Measurements from ENCODE around the gene HEXIM2. TPM values are rescaled to one million over a fixed set of nuclear protein-coding genes. Genes with fewer than 3 reads are reported as not detected.
"Not testable (repeated sequence)": the region's sequence is repeated elsewhere in the genome, so short reads cannot be mapped to it uniquely, and the experiment has no call there.

HEXIM2 gene
- total RNA-seq, 2 donors from 2014 or later = 7.1 to 27.0 TPM

DNA sequence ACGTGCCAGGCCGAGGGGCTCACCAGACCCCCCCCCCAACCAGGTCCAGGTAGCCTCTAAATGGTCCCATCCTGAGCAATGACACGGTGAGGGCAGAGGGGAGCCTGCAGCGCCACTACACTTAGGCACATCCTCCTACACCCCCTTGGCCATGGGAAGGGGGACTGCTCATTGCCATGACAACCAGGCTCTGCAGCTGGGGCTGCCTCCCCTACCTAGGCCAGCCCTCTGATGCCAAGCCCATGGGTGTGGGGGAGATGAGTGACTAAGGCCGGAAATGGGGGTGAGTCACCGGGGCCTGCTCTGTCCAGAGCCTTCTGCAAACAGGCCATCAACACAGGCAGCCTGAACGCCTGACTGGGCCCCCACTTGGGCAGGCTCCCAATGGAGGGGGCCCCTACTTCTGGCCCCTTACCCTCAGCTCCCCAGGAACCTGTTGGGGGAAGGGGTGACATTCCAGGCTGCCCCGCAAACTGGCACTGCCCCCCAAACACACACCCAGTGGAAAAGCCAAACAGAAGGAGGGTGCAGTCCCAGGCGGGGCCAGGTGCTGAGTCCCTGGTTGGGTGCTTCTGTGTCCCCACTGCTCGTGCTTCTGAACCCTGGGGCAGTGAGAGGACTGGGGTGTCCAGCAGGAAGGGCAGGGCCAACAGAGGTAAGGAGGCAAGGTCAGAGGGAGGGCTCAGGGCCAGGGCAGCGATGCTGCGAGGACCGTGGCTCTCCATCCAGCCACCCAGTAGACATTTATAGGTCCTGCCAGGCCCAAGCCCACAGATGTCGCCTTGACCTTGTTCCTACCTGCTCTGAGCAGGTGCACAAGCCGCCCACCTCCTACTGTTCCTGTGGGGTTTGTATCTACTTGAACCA lies 37.5 kb upstream of the HEXIM2 start:
- WGBS = 67% methylated on average over 14 of the region's 15 CpGs
- intact Hi-C loops (cut with DNase I) = no loop called here
- H3K4me3 ChIP-seq = no peak overlapping the region
- no peaks in the 10 kb centered on the region for H3K36me3 ChIP-seq
- DNase-seq (ENCODE audit: low spot score) = no peak
- TF ChIP-seq POLR2AphosphoS5 (IDR thresholded peaks at IDR 0.05) = no peak
- TF ChIP-seq, protein P1, sequence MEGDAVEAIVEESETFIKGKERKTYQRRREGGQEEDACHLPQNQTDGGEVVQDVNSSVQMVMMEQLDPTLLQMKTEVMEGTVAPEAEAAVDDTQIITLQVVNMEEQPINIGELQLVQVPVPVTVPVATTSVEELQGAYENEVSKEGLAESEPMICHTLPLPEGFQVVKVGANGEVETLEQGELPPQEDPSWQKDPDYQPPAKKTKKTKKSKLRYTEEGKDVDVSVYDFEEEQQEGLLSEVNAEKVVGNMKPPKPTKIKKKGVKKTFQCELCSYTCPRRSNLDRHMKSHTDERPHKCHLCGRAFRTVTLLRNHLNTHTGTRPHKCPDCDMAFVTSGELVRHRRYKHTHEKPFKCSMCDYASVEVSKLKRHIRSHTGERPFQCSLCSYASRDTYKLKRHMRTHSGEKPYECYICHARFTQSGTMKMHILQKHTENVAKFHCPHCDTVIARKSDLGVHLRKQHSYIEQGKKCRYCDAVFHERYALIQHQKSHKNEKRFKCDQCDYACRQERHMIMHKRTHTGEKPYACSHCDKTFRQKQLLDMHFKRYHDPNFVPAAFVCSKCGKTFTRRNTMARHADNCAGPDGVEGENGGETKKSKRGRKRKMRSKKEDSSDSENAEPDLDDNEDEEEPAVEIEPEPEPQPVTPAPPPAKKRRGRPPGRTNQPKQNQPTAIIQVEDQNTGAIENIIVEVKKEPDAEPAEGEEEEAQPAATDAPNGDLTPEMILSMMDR (IDR thresholded peaks at IDR 0.05) = no peak
- TF ChIP-seq POLR2A (IDR thresholded peaks at IDR 0.05) = peak; percentile 38
- no peaks in the 10 kb centered on the region for H3K9me3 ChIP-seq
- H3K4me1 ChIP-seq (replicated peaks) = peaks cover 5% of the 10 kb centered on the region
- no peaks in the 10 kb centered on the region for H3K27me3 ChIP-seq (replicated peaks; ENCODE audit: insufficient read depth)
- H3K27ac ChIP-seq = no peak overlapping the region

DNA sequence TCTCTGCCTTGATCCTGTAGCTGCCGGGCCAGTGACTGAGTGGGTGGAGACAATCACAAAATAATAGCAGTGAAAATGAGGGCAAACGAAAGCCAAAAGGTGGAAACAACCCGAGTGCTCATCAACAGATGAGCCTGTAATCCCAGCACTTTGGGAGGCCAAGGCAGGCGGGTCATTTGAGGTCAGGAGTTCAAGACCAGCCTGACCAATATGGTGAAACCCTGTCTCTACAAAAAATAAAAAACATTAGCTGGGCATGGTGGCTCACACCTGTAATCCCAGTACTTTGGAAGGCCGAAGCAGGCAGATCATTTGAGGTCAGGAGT lies 36.9 kb upstream of the HEXIM2 start:
- H3K36me3 ChIP-seq; DNase-seq (ENCODE audit: low spot score); H3K27me3 ChIP-seq (replicated peaks; ENCODE audit: insufficient read depth); H3K4me3 ChIP-seq; intact Hi-C loops (cut with DNase I); H3K4me1 ChIP-seq (replicated peaks); H3K27ac ChIP-seq; H3K9me3 ChIP-seq: not testable (repeated sequence)
- 52% methylated on average over 5 of the region's 5 CpGs for WGBS

DNA sequence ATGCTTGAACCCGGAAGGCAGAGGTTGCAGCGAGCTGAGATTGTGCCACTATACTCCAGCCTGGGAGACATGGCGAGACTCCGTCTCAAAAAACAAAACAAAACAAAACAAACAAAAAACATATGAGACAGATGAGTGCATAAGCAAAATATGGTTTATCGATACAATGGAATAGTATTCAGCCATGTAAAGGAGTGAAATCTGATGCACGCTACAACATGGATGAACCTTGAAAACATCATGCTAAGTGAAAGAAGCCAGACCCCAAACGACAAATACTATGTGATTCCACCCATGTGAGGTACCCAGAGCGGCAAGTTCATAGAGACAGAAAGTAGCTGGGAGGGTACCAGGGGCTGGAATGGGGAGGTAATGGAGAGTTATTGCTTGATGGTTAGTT lies 36.2 kb upstream of the HEXIM2 start:
- H3K36me3 ChIP-seq = no peaks in the 10 kb centered on the region
- intact Hi-C loops (cut with DNase I) = no loop called here
- no peak for TF ChIP-seq POLR2A (IDR thresholded peaks at IDR 0.05)
- TF ChIP-seq, protein P1 (IDR thresholded peaks at IDR 0.05) = no peak
- no peak for TF ChIP-seq POLR2AphosphoS5 (IDR thresholded peaks at IDR 0.05)
- H3K9me3 ChIP-seq = no peaks in the 10 kb centered on the region
- no peak overlapping the region for H3K27ac ChIP-seq
- H3K4me3 ChIP-seq = no peak overlapping the region
- DNase-seq (ENCODE audit: low spot score) = no peak
- peaks cover 5% of the 10 kb centered on the region for H3K4me1 ChIP-seq (replicated peaks)
- 97% methylated on average over 8 of the region's 8 CpGs for WGBS
- H3K27me3 ChIP-seq (replicated peaks; ENCODE audit: insufficient read depth) = no peaks in the 10 kb centered on the region

DNA sequence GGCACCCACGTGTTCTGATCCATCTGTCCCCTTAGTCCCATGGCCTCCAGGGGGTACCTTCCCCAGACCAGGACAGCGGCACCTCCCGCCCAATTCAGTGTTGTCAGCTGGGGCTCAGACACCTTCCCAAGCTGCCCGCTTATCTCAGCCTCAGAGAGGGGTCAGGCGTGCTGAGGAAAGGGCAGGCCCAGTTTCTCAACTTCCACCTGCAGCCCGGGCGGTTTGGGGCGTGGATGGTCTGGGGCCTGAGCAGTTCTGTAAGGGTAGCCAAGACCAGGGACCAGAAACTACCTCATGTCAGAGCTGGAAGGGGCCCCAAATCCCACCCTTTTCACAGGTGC lies 34.5 kb upstream of the HEXIM2 start:
- no peak overlapping the region for H3K4me3 ChIP-seq
- WGBS = 81% methylated on average over 8 of the region's 8 CpGs
- H3K27me3 ChIP-seq (replicated peaks; ENCODE audit: insufficient read depth) = no peaks in the 10 kb centered on the region
- peaks cover 5% of the 10 kb centered on the region for H3K4me1 ChIP-seq (replicated peaks)
- H3K27ac ChIP-seq = peak overlapping the region; percentile 75 to 82
- no peaks in the 10 kb centered on the region for H3K36me3 ChIP-seq
- TF ChIP-seq POLR2A (IDR thresholded peaks at IDR 0.05) (no peak), POLR2AphosphoS5 (IDR thresholded peaks at IDR 0.05) (no peak)
- TF ChIP-seq, protein P1 (IDR thresholded peaks at IDR 0.05) = no peak
- intact Hi-C loops (cut with DNase I) = no loop called here
- DNase-seq (ENCODE audit: low spot score) = no peak
- H3K9me3 ChIP-seq = no peaks in the 10 kb centered on the region

DNA sequence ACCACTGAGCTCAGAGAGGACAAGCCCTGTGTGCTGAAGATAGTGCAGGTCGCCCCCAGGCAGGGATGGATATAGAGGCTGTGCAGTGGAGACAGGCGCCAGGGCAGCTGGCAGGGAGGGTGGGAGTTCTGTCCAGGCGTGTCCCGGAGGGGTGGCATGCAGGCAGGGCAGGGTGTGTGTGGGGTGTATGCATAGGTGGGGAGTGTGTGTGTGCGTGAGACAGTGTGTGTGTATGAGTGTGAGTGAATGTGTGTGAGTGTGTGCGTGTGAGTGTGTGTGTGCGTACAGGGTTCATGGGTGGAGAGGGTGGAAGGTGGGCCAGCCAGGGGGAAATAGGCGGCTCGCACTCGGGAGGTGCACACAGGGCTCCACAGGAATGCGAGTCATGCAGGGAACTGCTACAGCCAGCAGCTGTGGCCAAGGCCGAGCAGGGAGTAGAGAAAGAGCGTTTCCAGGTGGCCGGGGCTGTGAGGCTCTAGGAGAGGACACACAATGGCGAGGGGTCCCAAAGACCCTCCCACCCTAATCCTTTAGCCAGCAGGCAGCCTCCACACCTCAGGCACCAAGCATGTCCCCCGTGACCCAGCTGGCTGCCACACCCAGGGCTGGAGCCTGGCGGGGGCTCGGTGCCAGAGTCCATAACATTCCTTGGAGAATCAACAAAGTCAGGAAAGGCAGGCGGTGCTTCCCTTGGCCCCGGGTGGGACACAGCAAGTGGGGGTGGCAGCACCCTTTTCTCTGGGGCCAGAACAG lies 34.0 kb upstream of the HEXIM2 start:
- intact Hi-C loops (cut with DNase I) = no loop called here
- no peak overlapping the region for H3K4me3 ChIP-seq
- peak; percentile 60 for DNase-seq (ENCODE audit: low spot score)
- H3K27ac ChIP-seq = peak overlapping the region; percentile 75 to 82
- TF ChIP-seq, protein P1 (IDR thresholded peaks at IDR 0.05) = no peak
- TF ChIP-seq POLR2AphosphoS5 (IDR thresholded peaks at IDR 0.05) (peak; percentile 60), POLR2A (IDR thresholded peaks at IDR 0.05) (no peak)
- no peaks in the 10 kb centered on the region for H3K27me3 ChIP-seq (replicated peaks; ENCODE audit: insufficient read depth)
- WGBS = 14% methylated on average over 20 of the region's 20 CpGs
- H3K9me3 ChIP-seq = no peaks in the 10 kb centered on the region
- H3K4me1 ChIP-seq (replicated peaks) = peaks cover 5% of the 10 kb centered on the region
- H3K36me3 ChIP-seq = no peaks in the 10 kb centered on the region
